Loucy (cell line): ENCODE measurements around the gene PCIF1.

Experiments used
- EZH2phosphoT487 ChIP-seq: fragments of 200-600 bp; IDR thresholded peaks from 2 replicates; pipeline ENCODE4 v1.6.1; 2018; ENCODE audit warnings: antibody characterized with exemption, mild to moderate bottlenecking, moderate library complexity, borderline replicate concordance
- TF ChIP-seq, protein P1 (sequence below): fragments of 200-600 bp; sonication (generic); conservative IDR thresholded peaks from 2 replicates; pipeline ENCODE4 v1.5.1; 2014; ENCODE audit warnings: mild to moderate bottlenecking, antibody characterized with exemption, low read length

- TF ChIP-seq, protein P1, sequence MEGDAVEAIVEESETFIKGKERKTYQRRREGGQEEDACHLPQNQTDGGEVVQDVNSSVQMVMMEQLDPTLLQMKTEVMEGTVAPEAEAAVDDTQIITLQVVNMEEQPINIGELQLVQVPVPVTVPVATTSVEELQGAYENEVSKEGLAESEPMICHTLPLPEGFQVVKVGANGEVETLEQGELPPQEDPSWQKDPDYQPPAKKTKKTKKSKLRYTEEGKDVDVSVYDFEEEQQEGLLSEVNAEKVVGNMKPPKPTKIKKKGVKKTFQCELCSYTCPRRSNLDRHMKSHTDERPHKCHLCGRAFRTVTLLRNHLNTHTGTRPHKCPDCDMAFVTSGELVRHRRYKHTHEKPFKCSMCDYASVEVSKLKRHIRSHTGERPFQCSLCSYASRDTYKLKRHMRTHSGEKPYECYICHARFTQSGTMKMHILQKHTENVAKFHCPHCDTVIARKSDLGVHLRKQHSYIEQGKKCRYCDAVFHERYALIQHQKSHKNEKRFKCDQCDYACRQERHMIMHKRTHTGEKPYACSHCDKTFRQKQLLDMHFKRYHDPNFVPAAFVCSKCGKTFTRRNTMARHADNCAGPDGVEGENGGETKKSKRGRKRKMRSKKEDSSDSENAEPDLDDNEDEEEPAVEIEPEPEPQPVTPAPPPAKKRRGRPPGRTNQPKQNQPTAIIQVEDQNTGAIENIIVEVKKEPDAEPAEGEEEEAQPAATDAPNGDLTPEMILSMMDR: no peak
- no peak for TF ChIP-seq EZH2phosphoT487
Measured at GRCh38 chr20:45981261-45981660, 46.8 kb downstream of the PCIF1 start.
